ENCODE data around the gene DGKZ.

DNA sequence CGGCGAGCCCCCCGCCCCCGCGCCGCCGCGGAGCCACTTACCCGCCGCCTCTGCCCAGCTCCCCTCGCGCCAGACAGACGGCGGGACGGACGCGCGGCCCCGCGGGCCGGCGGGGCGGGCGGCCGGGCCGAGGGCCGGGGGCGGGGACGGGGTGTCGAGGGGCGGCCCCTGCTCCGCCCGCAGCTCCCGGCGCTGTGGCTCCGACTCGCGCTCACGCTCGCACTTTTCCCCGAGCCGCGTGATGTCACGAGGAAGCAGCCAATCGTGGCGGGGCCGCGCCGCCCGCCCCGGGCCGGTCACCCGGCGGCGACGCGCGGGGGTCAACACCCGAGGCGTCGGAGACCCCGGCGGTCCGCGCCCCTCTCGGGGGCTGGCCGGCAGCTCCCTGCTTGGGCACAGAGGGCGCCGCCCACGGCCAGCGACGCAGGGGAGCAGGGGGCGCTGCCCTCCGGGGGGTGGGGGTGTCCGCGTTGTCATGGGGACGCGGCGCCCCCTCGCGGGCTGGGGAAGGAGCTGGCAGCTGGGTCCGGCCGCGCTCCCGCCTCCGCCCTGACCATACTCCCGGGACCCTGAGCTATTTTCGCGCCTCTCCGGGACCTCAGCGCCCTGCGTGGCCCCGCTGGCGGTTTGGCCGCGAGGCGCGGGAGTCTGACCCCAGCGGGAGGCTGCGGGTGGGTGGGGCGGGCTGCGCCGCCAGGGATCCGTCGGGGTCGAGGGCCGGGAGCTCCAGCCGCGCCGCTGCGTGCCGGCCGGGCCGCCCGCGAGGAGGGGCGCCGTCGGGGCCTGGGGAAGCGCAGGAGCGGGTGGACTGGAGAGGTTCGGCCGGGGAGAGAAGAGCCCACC, 44.5 kb downstream of the DGKZ start, which contains the start of gene CHRM4:
- TF ChIP-seq POLR2AphosphoS5 (IDR thresholded peaks at IDR 0.05) (no peak), POLR2A (IDR thresholded peaks at IDR 0.05) (no peak)

Data from sigmoid colon (tissue), 4 donors.